H1 (cell line): ENCODE measurements around the gene LAMA4. TPM values are rescaled to one million over a fixed set of nuclear protein-coding genes. Genes with fewer than 3 reads are reported as not detected.

Experiments
- CBX5 ChIP-seq: fragments of 300-800, 300-1000 bp; sonication (generic); IDR thresholded peaks from 2 replicates; pipeline ENCODE4 v1.7.1; 2016; ENCODE audit warnings: antibody characterized with exemption, low read length, low read depth
- CREB1 ChIP-seq: IDR thresholded peaks from 2 replicates; pipeline ENCODE4 v1.6.1; 2012; ENCODE audit warnings: inconsistent platforms
- GTF2F1 ChIP-seq: IDR thresholded peaks from 2 replicates; pipeline ENCODE4 v1.6.1; 2012; ENCODE audit warnings: low read depth, low read length, improper control_type of control experiment, borderline replicate concordance
- JUN ChIP-seq: IDR thresholded peaks from 2 replicates; pipeline ENCODE4 v1.6.1; 2011; ENCODE audit warnings: low read depth, mild to moderate bottlenecking, improper control_type of control experiment, low read length
- NANOG ChIP-seq: IDR thresholded peaks from 2 replicates; pipeline ENCODE4 v1.6.1; 2011; ENCODE audit warnings: low read length, low read depth, mild to moderate bottlenecking, inconsistent platforms; ENCODE audit not compliant: insufficient read depth, poor library complexity, severe bottlenecking
- NRF1 ChIP-seq: IDR thresholded peaks from 2 replicates; pipeline ENCODE4 v1.6.1; 2011; ENCODE audit warnings: mild to moderate bottlenecking, low read depth, low read length, improper control_type of control experiment
- SAP30 ChIP-seq: fragments of 300-600 bp; sonication (generic); IDR thresholded peaks from 2 replicates; pipeline ENCODE4 v1.7.1; 2012; ENCODE audit warnings: low read length, moderate library complexity, mild to moderate bottlenecking, inconsistent platforms; ENCODE audit not compliant: insufficient read depth, insufficient replicate concordance
- SP2 ChIP-seq: IDR thresholded peaks from 2 replicates; pipeline ENCODE4 v1.6.1; 2012; ENCODE audit warnings: mild to moderate bottlenecking, low read length, inconsistent platforms
- SRF ChIP-seq: IDR thresholded peaks from 2 replicates; pipeline ENCODE4 v1.6.1; 2011; ENCODE audit warnings: mild to moderate bottlenecking, low read depth, low read length, moderate library complexity
- TEAD4 ChIP-seq: IDR thresholded peaks from 2 replicates; pipeline ENCODE4 v1.6.1; 2012; ENCODE audit warnings: low read depth, low read length, inconsistent platforms, mixed read lengths
- polyA plus RNA-seq, 7 experiments: library from polyadenylated mRNA; depleted of rRNA in 3 of 7; stranded (reverse) in 5 of 7; unstranded in 2 of 7; fragments of >200 nt in 5 of 7; fragments of 200-250 nt in 2 of 7; gene quantifications; 1 replicate in 5 of 7; 2 replicates in 1 of 7; 4 replicates in 1 of 7; pipeline versions ENCODE4 v1.2.1 to v1.2.3, GENCODE V29; 2011 to 2013; ENCODE audit warnings: missing spikeins in 2 of 7, mixed read lengths in 2 of 7
- total RNA-seq: library from RNA; stranded (reverse); fragmentation: NEBNext Ultra II Directional; extraction: Animal tissue kit (Norgen Biotek cat#: 25700); gene quantifications from 2 replicates; pipeline ENCODE4 v1.2.1, GENCODE V29; 2021

The LAMA4 gene
- total and polyA plus RNA-seq, 2 of the 8 experiments (the other 6 are each of a cell fraction or from before 2014, with no cell fraction given) = 0.95 to 1.5 TPM

GRCh38 chr6:112252571-112253497, 1.5 kb downstream of the LAMA4 start (continued):
- TF ChIP-seq NRF1 = no peak
- no peak for TF ChIP-seq SRF
- TF ChIP-seq SP2 = no peak
- no peak for TF ChIP-seq CBX5
- TF ChIP-seq GTF2F1 = no peak
- TF ChIP-seq SAP30 = no peak
- no peak for TF ChIP-seq TEAD4
- no peak for TF ChIP-seq CREB1
- no peak for TF ChIP-seq NANOG
- no peak for TF ChIP-seq JUN
